AG04450 (cell line): ENCODE measurements around the gene NT5C. TPM values are rescaled to one million over a fixed set of nuclear protein-coding genes. Genes with fewer than 3 reads are reported as not detected.
A peak's percentile ranks its signal among the peaks of the same experiment; 100 is the strongest.

Experiments
- CTCF ChIA-PET: fragments of 300-600, 350-600 bp; formaldehyde crosslinking; extraction: SDS; loops from one replicate; lab custom pipeline; 2022; ENCODE audit warnings: antibody characterized with exemption, inconsistent platforms; lab: Charles Lee
- POLR2A ChIA-PET: fragments of 350-600 bp; formaldehyde crosslinking; extraction: SDS; loops from one replicate; lab custom pipeline; 2021; ENCODE audit warnings: antibody characterized with exemption, inconsistent platforms; lab: Yijun Ruan, JAX
- DNase-seq: peaks from one replicate; pipeline ENCODE4 v3.0.0-alpha.2; 2011; ENCODE audit warnings: low read depth, low spot score
- H3K27ac ChIP-seq: one replicate; pipeline ENCODE4 v1.5.1; 2012; ENCODE audit warnings: low read depth, low read length, control low read depth
- H3K27me3 ChIP-seq: one replicate; pipeline ENCODE4 v1.6.0; 2012; ENCODE audit warnings: low read length; ENCODE audit not compliant: control insufficient read depth, insufficient read depth
- H3K4me3 ChIP-seq: 2 replicates; pipeline ENCODE4 v1.5.1; 2011; ENCODE audit warnings: mild to moderate bottlenecking, low read depth, low read length, control low read depth
- H3K9me3 ChIP-seq: 2 replicates; pipeline ENCODE4 v1.5.1; 2012; ENCODE audit warnings: low read length; ENCODE audit not compliant: control insufficient read depth, insufficient read depth
- polyA plus RNA-seq: library from polyadenylated mRNA; depleted of rRNA; stranded (reverse); fragments of >200 nt; gene quantifications from 2 replicates; pipeline ENCODE4 v1.2.3, GENCODE V29; 2011
- TF ChIP-seq, protein P1 (sequence below): IDR thresholded peaks from 2 replicates; pipeline ENCODE4 v1.5.1; 2011; ENCODE audit warnings: low read depth, low read length, control low read depth, inconsistent platforms

Gene NT5C
- polyA plus RNA-seq, 1 experiment: 22.6 TPM

DNA sequence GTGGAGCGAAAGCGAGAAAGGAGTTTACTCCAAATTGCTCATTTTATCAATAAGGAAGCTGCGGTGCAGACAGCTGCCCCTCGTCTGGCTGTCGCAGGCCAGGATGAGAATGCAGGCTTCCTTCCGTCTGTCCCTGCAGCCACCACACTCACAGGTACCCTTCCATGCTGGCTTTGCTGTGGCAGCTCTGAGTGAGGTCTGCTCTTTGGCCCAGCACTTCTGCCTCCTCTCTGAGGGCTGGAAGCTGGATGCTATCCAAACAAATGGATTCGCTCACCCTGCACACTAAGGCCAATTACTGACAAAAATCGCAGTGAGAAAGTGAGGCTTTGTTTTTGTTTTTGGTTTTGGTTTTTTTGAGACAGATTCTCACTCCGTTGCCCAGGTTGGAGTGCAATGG is 14.8 kb downstream of the NT5C start:
- POLR2A ChIA-PET: no interaction called here

DNA sequence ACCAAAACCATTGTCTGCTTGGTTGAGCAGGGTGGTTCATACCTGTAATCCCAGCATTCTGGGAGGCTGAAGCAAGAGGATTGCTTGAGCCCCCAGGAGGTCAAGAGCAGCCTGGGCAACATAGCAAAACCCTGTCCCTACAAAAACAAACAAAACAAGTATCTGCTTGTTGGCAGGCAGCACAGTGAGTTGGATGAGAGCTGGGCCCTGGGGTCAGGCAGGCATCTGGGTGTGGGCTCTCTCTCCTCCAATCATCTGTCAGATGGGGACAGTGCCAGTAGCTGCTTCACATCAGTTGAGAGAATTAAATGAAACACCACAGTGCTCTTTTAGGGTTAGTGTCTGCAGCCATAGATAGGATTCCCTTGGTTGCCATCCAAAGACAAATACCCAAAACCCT is 16.0 kb downstream of the NT5C start:
- H3K4me3 ChIP-seq: no peak overlapping the region
- DNase-seq: no peak
- POLR2A ChIA-PET: interaction anchor here (2.5 kb wide), 1 partner anchor 39 kb away, joined by 7 read pairs; the partner anchor contains the start of gene JPT1
- TF ChIP-seq, protein P1, sequence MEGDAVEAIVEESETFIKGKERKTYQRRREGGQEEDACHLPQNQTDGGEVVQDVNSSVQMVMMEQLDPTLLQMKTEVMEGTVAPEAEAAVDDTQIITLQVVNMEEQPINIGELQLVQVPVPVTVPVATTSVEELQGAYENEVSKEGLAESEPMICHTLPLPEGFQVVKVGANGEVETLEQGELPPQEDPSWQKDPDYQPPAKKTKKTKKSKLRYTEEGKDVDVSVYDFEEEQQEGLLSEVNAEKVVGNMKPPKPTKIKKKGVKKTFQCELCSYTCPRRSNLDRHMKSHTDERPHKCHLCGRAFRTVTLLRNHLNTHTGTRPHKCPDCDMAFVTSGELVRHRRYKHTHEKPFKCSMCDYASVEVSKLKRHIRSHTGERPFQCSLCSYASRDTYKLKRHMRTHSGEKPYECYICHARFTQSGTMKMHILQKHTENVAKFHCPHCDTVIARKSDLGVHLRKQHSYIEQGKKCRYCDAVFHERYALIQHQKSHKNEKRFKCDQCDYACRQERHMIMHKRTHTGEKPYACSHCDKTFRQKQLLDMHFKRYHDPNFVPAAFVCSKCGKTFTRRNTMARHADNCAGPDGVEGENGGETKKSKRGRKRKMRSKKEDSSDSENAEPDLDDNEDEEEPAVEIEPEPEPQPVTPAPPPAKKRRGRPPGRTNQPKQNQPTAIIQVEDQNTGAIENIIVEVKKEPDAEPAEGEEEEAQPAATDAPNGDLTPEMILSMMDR: no peak
- H3K27me3 ChIP-seq: no peaks in the 10 kb centered on the region
- CTCF ChIA-PET: interaction anchor here (0.7 to 7.5 kb wide), 10 partner anchors 10 to 297 kb away, joined by 3 to 154 read pairs (median 17); partner anchors contain the start of genes MIF4GD, NT5C and NUP85
- H3K9me3 ChIP-seq: no peaks in the 10 kb centered on the region
- H3K27ac ChIP-seq: no peak overlapping the region

More for the DNA sequence above, 14.8 kb downstream of the NT5C start:
- Histone ChIP-seq H3K9me3 (no peaks in the 10 kb centered on the region), H3K4me3 (no peak overlapping the region), H3K27me3 (no peaks in the 10 kb centered on the region), H3K27ac (no peak overlapping the region)
- DNase-seq: no peak
- TF ChIP-seq, protein P1: no peak
- CTCF ChIA-PET: interaction anchor here (1.0 to 7.5 kb wide), 5 partner anchors 11 to 85 kb away, joined by 5 to 154 read pairs (median 67); partner anchors contain the start of genes NT5C and NUP85

DNA sequence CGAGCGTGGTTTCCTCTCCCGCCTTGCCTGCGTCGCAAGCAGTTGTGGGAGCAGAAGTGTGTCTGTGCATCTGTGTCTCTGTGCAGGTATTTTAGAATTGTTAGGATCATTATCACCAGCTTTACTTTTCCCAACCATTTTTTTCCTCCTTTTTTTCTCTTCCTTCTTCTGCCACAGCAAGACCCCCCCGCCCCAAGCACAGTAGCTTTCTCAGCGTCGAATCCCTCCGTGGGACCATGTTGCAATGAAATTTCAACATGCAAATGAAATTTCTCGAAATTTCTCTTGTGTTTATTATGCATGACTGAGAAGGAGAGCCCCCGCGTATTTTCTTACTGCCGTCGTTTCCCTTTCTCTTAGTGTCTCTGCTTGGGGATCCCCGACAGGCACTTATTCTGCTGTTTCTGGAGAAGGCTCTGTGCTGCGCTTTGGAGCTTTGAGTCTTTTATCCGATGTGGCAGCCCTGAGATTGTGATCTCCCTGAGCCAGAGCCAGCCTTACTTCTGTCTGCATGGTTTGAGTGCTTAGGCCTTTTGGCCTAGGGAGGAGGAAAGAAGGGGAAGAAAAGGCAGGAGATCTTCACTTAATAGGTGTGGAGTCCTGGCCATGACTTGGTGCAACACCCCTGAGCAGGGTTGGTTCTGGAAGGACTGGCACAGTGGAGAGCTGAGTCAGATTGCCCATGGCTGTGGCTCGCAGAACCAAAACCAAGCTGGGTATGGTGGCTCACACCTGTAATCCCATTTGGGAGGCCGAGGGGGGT is 16.8 kb downstream of the NT5C start:
- H3K27me3 ChIP-seq: no peaks in the 10 kb centered on the region
- H3K9me3 ChIP-seq: no peaks in the 10 kb centered on the region
- TF ChIP-seq, protein P1: no peak
- peak overlapping the region; percentile 62 for H3K4me3 ChIP-seq
- peak overlapping the region; percentile 21 for H3K27ac ChIP-seq
- CTCF ChIA-PET: interaction anchor here (0.6 to 7.5 kb wide), 56 partner anchors 9 to 340 kb away, joined by 3 to 154 read pairs (median 7); partner anchors contain the start of genes GGA3, MIF4GD, MRPL58 and MRPS7
- DNase-seq: no peak
- POLR2A ChIA-PET: interaction anchor here (0.6 to 2.5 kb wide), 7 partner anchors 17 to 102 kb away, joined by 3 to 12 read pairs (median 4); partner anchors contain the start of genes JPT1, NT5C and NUP85

DNA sequence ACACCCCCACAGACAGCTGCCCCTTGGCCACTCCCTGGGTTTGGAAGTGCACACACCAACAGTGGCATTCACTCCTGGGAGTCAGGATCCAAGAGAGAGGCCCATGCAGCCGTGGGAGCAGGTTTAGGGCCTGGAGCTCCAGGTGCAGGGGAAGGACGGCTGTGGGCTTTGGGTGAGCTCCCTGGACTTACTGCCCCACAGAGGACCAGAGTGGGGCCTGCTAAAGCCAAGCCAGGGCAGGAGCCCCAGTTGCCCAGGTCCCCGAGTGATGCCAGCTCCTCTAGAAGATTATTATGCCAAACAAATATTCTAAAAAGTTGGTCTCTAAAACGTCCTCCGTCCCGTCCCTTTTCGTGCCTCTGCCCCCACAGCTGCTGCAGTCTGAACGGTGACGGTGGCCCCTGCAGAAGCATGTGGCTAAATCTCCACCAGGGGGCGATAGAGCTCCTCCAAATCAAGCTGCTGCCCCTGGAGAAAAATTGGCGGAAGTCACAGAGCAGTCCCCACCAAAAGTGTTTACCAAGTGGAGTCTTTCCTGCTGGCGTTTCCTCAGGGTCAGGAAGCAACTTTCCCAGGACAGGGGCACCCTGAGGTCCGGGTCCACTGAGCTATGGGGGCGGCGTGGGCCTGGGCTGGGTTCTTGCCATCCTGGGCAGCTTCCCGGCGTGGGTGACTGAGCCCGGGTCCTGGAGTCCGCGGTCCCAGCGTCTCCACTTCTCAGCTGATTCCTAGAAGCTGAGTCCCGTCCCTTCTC is 17.6 kb downstream of the NT5C start:
- Histone ChIP-seq H3K27ac (no peak overlapping the region), H3K27me3 (peaks cover 2% of the 10 kb centered on the region), H3K9me3 (no peaks in the 10 kb centered on the region), H3K4me3 (peak overlapping the region; percentile 62)
- peak; percentile 82 for DNase-seq
- TF ChIP-seq, protein P1: peak; percentile 95
- ChIA-PET POLR2A (interaction anchor here (0.6 to 2.5 kb wide), 7 partner anchors 17 to 101 kb away, joined by 3 to 12 read pairs (median 4); partner anchors contain the start of genes JPT1, NT5C and NUP85), CTCF (interaction anchor here (0.6 to 7.5 kb wide), 61 partner anchors 9 to 630 kb away, joined by 3 to 154 read pairs (median 6); partner anchors contain the start of genes GGA3, MIF4GD, MRPL58 and MRPS7)
